Transverse colon (tissue), 4 donors: Measurements from ENCODE around the gene STK32B. TPM values are rescaled to one million over a fixed set of nuclear protein-coding genes. Genes with fewer than 3 reads are reported as not detected.

Experiments used
- DNase-seq: peaks from one replicate; pipeline ENCODE4 v3.0.0-alpha.2; 2019
- H3K27ac ChIP-seq, 4 donors: fragments of 200-600 bp; sonication (generic); 2 replicates each; pipeline ENCODE4 v1.5.1; 2016 to 2018; ENCODE audit warnings: inconsistent platforms in 4 of 4
- H3K27me3 ChIP-seq: fragments of 200-600 bp; sonication (generic); 2 replicates; pipeline ENCODE4 v1.5.1; 2017; ENCODE audit warnings: inconsistent platforms
- H3K36me3 ChIP-seq, 4 donors: fragments of 200-600 bp; sonication (generic); 2 replicates each; pipeline ENCODE4 v1.5.1; 2017 to 2019; ENCODE audit warnings: inconsistent platforms in 4 of 4
- H3K4me1 ChIP-seq, 4 donors: fragments of 200-600 bp; sonication (generic); 2 replicates each; pipeline ENCODE4 v1.5.1; 2017 to 2020; ENCODE audit warnings: inconsistent platforms in 4 of 4
- H3K4me3 ChIP-seq, 4 donors: fragments of 200-600 bp; sonication (generic); 1 replicate in 1 of 4; 2 replicates in 3 of 4; pipeline versions ENCODE4 v1.5.1 to v1.6.1; 2017 to 2019; ENCODE audit warnings: inconsistent platforms in 4 of 4
- H3K9me3 ChIP-seq, 2 donors: fragments of 200-600 bp; sonication (generic); 2 replicates each; pipeline ENCODE4 v1.5.1; 2017 to 2019; ENCODE audit warnings: inconsistent platforms in 2 of 2
- EP300 ChIP-seq: sonication (generic); formaldehyde crosslinking; IDR thresholded peaks from one replicate; pipeline ENCODE4 v1.6.1; 2017; ENCODE audit warnings: antibody characterized with exemption, low read depth
- POLR2A ChIP-seq: fragments of 450-650 bp; IDR thresholded peaks from one replicate; pipeline ENCODE4 v1.6.1; 2016; ENCODE audit warnings: antibody characterized with exemption, mild to moderate bottlenecking, moderate library complexity
- POLR2AphosphoS5 ChIP-seq, 3 donors: sonication (generic); formaldehyde crosslinking; IDR thresholded peaks; one replicate each; pipeline ENCODE4 v1.6.1; 2016; ENCODE audit warnings: antibody characterized with exemption in 3 of 3
- WGBS, 2 donors: methylation state at CpG; one replicate each; pipeline ENCODE4 v1.1.5; 2018; ENCODE audit warnings: low coverage in 1 of 2; 5-methylcytosine and 5-hydroxymethylcytosine counted together
- in situ Hi-C, 4 donors: fragments of 200-750 bp; cut with MboI; loops; one replicate each; pipeline versions ENCODE4 v1.15.0 to v1.15.1; 2017; ENCODE audit warnings: low sequenced_read_pairs in 3 of 4, low pct_ligation_motif_present in 1 of 4, low pct_unique_long_range_greater_than_20kb in 1 of 4
- intact Hi-C: fragments of 100-400 bp; cut with DNase I; formaldehyde crosslinking; loops from one replicate; pipeline ENCODE4 v1.15.1; 2023; ENCODE audit warnings: low total_unique reads
- total RNA-seq, 4 donors: library from RNA; depleted of rRNA; stranded (reverse); fragments of >200 nt; gene quantifications; one replicate each; pipeline ENCODE4 v1.1.0, GENCODE V29; 2016
- TF ChIP-seq, protein P1 (sequence below), 5 experiments: fragments of 200-600 bp in 3 of 5; fragments of 450-650 bp in 2 of 5; sonication (generic) in 3 of 5; IDR thresholded peaks; 1 replicate in 2 of 5; 2 replicates in 3 of 5; pipeline ENCODE4 v1.5.1; 2016 to 2017; ENCODE audit warnings: antibody characterized with exemption in 5 of 5, inconsistent platforms in 3 of 5, mild to moderate bottlenecking in 2 of 5, moderate library complexity in 1 of 5

STK32B gene
- total RNA-seq, 4 donors from 2014 or later = 0.37 to 1.1 (median 0.64) TPM

DNA sequence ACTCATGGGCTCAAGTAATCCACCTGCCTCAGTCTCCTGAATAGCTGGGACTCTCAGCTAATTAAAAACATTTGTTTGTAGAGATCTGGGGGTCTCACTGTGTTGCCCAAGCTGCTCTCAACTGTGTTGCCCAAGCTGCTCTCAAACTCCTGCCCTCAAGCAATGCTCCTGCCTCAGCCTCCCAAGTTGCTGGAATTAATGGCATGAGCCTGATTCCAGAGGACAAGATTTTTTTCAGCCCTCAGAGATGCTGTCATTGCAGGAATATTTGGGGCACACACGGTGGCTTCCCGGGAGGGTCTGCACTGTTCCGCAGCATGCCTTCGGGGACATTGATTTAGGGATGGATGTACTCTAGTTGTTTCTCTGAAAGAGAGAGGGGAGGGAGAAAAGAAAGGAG is 49.7 kb downstream of the STK32B start:
- H3K36me3 ChIP-seq = no peaks in the 10 kb centered on the region
- no peak for TF ChIP-seq POLR2A
- no peak for TF ChIP-seq POLR2AphosphoS5 (IDR thresholded peaks at IDR 0.05)
- TF ChIP-seq EP300 = no peak
- TF ChIP-seq, protein P1, sequence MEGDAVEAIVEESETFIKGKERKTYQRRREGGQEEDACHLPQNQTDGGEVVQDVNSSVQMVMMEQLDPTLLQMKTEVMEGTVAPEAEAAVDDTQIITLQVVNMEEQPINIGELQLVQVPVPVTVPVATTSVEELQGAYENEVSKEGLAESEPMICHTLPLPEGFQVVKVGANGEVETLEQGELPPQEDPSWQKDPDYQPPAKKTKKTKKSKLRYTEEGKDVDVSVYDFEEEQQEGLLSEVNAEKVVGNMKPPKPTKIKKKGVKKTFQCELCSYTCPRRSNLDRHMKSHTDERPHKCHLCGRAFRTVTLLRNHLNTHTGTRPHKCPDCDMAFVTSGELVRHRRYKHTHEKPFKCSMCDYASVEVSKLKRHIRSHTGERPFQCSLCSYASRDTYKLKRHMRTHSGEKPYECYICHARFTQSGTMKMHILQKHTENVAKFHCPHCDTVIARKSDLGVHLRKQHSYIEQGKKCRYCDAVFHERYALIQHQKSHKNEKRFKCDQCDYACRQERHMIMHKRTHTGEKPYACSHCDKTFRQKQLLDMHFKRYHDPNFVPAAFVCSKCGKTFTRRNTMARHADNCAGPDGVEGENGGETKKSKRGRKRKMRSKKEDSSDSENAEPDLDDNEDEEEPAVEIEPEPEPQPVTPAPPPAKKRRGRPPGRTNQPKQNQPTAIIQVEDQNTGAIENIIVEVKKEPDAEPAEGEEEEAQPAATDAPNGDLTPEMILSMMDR (IDR thresholded peaks at IDR 0.05) = no peak
- in situ Hi-C loops = no loop called here

GRCh38 chr4:5101571-5101970 is 50.3 kb downstream of the STK32B start:
- H3K9me3 ChIP-seq = no peaks in the 10 kb centered on the region
- in situ Hi-C loops = no loop called here
- intact Hi-C loops = no loop called here
- 58 to 78% methylated on average over 2 to 3 of the region's 3 CpGs for WGBS, 2 donors
- H3K4me1 ChIP-seq = no peaks in the 10 kb centered on the region
- no peaks in the 10 kb centered on the region for H3K36me3 ChIP-seq
- no peak overlapping the region for H3K27ac ChIP-seq
- H3K27me3 ChIP-seq = no peaks in the 10 kb centered on the region
- no peak overlapping the region for H3K4me3 ChIP-seq
- no peak for DNase-seq
- TF ChIP-seq, protein P1 (IDR thresholded peaks at IDR 0.05) = no peak
- TF ChIP-seq EP300 = no peak
- TF ChIP-seq POLR2AphosphoS5 (IDR thresholded peaks at IDR 0.05) = no peak
- TF ChIP-seq POLR2A = no peak

More for the DNA sequence above, 49.7 kb downstream of the STK32B start:
- H3K27ac ChIP-seq = no peak overlapping the region
- no peak for DNase-seq
- no peaks in the 10 kb centered on the region for H3K9me3 ChIP-seq
- intact Hi-C loops = no loop called here
- WGBS, 2 donors = 92% methylated on average over 4 of the region's 4 CpGs; no CpG with 5 or more reads in 1 of the 2 donors
- no peaks in the 10 kb centered on the region for H3K4me1 ChIP-seq
- no peak overlapping the region for H3K4me3 ChIP-seq
- H3K27me3 ChIP-seq = no peaks in the 10 kb centered on the region

DNA sequence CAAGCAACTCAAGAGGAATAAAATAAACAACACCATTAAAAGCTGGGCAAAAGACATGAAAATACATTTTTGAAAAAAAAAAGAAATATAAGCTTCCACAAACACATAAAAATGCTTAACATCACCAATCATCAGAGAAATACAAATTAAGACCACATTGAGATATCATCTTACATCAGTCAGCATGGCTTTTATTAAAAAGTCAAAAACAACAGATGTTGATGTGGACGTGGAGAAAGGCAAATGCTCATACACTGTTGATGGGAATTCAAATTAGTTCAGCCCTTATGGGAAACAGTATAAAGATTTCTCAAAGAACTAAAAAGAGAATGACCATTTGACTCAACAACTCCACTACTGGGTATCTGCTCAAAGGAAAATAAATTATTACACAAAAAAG is 59.6 kb downstream of the STK32B start:
- Histone ChIP-seq H3K27ac (no peak overlapping the region), H3K36me3 (no peaks in the 10 kb centered on the region), H3K27me3 (no peaks in the 10 kb centered on the region), H3K9me3 (no peaks in the 10 kb centered on the region), H3K4me1 (no peaks in the 10 kb centered on the region), H3K4me3 (no peak overlapping the region)
- in situ Hi-C loops = no loop called here
- intact Hi-C loops = loop anchor here (5.0 kb wide), 1 partner anchor 1659 kb away; no protein-coding TSS in a partner anchor
- TF ChIP-seq EP300 = no peak
- no peak for TF ChIP-seq POLR2A
- TF ChIP-seq POLR2AphosphoS5 (IDR thresholded peaks at IDR 0.05) = no peak
- TF ChIP-seq, protein P1 (IDR thresholded peaks at IDR 0.05) = no peak
- no peak for DNase-seq
- WGBS, 2 donors = 50 to 58% methylated on average over 1 of the region's 1 CpG

GRCh38 chr4:5112333-5113095 is 61.2 kb downstream of the STK32B start:
- H3K36me3 ChIP-seq = no peaks in the 10 kb centered on the region
- TF ChIP-seq, protein P1 (IDR thresholded peaks at IDR 0.05) = no peak
- TF ChIP-seq EP300 = no peak
- H3K4me3 ChIP-seq = no peak overlapping the region
- no peak for DNase-seq
- 66 to 82% methylated on average over 2 of the region's 2 CpGs for WGBS, 2 donors
- no peaks in the 10 kb centered on the region for H3K9me3 ChIP-seq
- in situ Hi-C loops (no loop called here), intact Hi-C loops (loop anchor here (5.0 kb wide), 1 partner anchor 1660 kb away; no protein-coding TSS in a partner anchor)
- H3K27ac ChIP-seq = no peak overlapping the region
- H3K4me1 ChIP-seq = no peaks in the 10 kb centered on the region
- no peaks in the 10 kb centered on the region for H3K27me3 ChIP-seq
